SKM-1 treated with dmso at 0.1 percent for 144 hours (cell line): Measurements from ENCODE around the gene SWI5.

Source experiments
- DNase-seq: peaks from one replicate; lab custom pipeline; 2025; ENCODE audit not compliant: unreplicated experiment; lab: John Stamatoyannopoulos, UW

Gene SWI5

DNA sequence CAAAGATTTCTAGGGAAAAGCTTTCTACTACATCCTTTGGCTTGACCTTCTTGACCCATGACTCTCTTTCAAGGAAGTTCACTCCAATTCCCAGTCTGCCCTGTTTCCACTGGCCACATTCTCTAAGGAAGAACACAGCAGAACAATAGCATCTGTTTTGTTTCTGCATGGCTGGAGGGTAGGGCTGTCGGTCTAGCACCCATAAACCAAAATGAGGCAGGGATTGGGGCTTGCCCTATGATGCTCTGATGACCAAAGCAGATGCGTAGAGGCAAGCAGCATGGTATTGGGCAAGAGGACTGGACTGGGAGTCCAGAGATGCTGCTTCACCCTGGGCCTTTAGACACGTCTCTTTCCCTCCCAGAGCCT, 24.4 kb upstream of the SWI5 start:
- no peak for DNase-seq

DNA sequence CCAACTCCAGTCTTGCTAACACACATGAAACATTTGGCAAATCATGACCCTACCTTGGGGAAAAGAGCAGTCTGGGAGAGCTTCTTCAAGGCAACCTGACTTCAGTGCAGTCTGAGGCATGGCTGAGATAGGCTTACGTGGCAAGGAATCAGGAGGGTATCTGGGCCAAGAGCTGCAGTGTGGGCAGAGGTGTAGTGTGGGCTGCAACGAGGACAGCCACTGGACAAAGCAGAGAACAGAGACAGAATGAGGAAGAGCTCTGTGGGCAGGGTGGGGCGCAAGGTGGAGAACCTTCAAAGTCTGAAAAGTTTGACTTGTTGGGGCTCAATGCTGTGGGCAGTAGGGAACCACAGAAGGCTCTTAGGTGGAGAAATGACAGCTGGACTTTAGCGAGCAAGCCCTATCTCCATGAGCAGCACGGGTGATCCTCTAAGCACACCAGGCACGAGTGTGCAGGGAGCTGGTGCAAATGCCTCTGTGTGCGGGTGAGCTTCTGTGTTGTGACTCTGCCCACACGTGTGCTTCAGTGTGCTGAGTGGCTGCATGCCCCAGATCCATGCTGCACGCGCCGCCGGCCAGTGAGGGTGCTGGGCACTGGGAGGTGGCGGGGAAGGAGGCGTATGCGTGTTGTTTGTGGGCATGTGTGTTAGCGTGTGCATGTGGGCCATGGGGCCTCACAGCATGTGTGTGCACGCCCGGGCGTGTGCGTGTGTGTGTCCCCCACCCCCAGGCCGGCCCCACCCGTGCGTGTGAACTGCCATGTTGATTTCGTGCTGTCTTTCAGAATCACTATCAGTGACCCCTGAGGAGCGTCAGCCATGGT, 23.5 kb upstream of the SWI5 start:
- DNase-seq, result no peak

DNA sequence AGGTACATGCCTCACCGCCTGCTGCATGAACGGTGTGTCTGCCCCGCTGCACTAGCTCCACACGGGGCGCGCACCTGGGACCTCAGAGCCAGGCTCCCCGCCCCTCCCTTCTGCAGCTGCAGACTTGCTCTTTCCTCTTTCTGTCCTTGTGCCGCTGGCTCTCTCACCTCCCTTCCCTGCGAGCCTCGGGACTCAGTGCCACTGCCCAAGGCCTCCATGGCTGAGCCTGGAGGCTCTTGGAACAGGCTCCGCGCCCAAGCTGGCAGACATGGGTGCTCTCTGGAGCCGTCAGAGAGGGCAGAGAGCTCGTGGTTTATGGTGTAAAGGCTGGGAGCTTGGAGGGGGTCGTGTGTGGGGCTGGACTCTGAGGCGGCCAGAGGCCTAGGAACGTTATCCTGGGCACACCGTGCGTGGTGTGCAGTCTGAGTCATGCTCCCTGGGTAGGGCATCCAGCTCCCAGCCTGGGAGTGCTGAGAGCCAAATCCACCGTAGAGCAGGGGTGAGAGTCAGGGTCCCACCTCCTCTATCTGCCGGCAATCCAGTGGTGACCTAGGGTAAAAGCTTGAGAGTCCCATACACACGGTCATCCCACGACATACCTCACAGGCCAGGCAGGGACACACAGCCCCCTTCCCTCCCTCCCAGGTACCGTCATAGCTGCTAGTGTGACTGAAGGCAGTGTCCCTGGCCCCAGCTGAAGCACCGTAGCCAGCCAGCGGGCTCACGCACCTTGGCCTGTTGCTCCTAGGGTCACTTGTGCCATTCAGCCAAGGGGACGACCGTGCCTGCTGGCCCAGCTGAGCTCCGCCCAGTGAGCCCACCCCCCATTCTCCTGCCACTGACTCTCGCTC, 22.7 kb upstream of the SWI5 start:
- DNase-seq, result no peak

DNA sequence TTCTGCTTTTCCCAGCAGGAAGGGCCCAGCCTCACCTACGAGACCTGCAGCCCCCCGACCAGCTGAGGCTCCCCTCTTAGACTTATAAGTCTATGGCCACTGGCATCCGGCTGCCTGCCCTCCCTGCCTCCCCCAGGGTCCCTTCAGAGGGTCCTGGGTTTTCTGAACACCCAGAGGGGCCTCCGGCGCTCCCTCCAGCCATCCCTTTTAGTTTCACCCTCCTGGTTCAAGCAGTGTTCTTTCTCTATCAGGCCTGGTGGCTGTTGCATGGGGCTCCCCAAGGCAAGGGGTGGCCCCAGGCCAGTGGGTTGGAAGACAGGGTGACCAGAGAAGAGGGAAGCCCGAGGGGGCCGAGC, 22.1 kb upstream of the SWI5 start:
- DNase-seq, result no peak

DNA sequence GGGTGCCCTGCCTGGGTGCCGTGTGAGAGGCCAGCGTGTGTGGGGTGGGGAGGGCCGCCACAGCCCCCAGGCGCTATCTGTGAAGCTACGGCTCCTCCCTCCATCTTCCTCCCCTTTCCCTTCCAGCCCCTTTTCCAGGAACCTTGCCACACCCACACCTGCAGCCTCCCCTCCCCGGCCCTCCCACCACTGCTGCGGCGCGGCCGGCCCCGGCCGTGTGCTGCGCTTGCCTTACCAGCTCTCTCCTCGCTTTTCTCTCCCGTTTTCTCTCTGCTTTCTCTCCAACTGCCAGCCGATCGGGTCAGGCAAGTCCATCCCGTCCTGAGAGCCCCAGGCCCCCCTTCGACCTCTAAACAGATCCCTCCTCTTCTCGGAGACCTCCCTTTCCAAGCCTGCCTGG, 21.7 kb upstream of the SWI5 start:
- no peak for DNase-seq

DNA sequence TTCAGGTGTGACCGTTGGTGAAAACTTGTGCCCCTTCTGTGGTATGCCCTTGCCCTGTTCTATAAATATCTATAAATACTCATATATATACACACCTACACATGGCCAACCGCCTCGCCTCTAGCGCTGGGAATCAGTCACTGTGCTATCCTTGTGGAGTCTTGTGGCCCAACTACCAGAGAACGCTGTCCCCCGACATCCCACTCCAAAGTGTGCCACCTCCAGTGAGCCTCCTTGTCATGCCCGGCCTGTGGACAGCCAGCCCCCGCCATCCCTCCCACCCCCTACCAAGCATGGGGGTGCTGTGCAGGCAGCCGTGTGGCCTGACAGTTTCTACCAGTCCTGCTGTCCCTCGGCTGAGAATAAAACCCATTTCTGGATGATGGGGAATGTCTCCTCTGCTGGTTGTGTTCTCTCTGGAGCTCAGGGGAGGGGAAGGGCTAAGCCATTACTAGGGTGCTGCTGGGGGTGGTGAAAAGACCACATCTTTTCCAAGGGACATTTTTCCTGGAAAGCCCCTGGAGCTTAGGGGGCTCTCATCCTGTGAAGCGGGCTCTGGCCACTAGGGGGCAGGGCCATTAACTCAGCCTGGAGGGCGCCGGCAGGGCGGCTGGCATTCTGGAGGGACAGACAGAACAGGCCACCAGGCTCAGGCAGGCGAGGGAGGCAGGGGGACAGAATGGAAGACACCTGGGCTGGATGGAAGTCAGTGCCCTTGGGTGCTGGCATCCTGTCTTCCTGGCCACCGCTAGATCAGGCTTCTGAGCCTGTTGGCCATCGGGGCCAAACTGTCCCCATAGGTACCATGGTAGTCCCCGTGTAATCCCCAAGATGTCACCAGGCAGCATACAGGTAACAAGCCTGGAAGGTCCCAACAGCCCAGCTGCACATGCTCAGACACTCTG, 21.0 kb upstream of the SWI5 start:
- no peak for DNase-seq

DNA sequence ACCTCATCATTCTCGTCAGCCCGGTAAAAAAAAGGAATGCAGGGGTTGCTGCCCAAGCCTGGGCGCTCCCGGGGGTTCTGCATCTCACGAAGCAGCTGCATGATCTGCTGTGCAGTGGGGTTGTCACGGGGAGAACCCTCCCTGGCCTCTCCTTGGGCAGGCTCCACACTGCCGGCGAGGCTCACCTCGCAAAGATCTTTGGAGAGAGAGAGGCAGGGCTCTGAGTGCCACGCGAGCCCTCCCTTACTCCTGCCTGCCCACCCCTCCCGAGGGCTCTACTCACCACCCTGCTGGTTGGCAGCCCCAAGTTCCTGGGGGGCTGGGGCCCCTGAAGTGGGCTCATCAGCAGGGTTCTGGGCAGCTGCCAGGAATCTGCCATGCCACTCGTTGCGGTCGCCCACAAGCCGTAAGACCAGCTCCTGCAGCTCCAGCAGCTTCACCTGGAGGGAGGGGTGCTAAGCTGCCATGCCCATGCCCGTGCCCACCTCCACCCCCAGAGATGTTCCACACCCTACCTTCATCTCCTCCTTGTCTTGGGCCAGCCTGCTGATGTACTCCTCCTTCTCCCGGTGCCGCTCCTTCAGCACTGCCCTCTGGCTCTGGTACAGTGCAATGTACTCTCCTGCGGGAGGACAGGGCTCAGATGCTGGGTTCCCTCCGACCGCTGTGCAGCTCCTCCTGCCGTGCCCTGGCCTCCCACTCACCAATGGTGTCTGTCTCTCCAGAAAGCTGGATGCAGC, 18.8 kb upstream of the SWI5 start:
- DNase-seq, result no peak

DNA sequence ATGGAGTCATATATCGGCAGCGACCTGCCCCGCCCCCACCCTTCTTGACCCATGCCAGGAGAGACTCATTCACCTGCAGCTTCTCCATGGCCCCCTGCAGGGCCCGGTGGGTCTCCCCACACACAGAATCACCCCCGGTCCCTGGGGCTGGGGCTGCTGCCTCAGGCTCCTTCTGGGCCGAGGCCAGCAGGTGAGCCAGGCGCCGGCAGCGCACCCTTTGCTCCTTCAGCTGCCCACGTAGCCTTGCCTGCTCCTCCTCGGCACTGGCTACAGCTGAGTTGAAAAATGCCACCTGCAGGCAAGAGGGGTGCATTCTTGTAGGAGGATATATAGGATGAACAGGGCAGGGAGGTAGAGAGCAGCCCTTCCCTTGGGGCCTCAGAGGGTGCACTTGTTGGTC, 18.2 kb upstream of the SWI5 start:
- DNase-seq, result no peak

DNA sequence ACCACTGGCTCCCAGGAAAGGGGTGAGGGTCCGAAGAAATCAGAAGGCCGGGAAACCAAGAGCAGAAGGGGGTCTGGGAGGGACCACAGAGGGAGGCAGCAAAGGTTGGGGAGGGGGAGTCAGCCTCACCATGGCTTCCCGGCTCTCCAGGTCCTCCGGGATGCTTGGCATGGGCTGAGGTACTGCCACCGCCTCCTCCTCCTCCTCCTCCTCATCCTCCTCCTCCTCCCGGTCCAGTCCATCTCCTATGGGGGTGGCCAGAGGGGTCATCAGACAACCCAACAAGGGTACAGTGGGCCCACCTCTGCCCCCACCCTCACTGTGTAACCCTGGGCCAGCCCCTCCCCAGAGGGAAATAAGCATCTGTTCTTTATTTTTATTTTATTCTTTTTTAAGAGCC, 17.8 kb upstream of the SWI5 start:
- no peak for DNase-seq

DNA sequence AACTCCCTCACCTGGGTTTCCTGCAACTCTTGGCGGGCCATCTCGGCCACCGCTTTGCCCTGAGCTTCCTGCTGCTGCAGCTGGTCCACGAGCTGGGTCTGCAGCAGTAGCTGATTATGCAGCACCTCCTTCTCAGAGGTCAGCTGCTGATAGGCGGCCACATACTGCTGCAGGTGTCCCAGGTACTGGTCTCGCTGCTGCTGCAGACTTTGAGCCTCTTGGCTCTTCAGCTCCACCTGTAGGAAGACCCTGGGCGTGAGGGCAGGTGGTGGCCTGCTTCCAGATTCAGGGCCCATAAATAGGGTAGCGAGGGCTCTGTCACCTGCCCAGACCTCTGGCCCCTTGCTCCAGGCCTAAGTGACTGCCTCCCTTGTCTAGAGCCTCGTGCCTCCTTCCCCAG, 16.9 kb upstream of the SWI5 start:
- no peak for DNase-seq

DNA sequence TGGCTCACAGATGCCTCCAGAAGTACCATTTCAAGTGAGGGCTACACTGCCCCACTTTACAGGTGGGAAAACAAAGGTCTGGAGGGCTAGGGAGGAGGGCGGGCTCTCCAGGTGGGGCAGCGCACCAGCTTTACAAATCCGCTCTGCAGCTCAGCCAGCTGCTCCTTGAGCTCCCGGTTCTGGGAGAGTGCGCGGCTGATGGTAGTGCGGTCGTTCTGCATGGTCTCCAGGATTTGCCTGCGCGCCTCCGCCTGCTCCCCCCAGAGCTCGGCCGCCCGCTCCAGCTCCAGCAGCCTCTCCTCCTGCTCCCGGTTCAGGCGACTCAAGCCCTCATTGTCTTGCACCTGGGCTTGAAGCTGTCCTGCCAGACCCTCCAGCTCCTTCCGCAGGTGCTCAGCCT, 15.7 kb upstream of the SWI5 start:
- no peak for DNase-seq

DNA sequence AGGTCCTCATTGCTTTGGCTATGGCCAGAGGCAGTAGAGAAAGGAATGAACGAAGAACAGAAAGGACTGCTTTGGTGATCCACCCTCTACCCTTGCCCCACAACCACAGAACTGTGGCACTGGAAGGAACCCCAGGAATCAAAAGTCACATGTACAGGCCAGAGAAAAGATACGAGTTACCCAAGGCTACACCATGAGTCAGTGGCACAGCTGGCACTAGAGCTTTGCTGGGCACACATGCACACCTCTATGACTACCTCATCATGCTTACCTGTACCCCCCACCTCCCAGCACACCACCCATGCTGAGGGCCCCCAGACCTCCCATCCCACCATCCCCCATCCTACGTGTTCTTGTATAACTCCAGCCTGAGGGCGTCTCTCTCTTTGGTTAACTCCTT, 13.4 kb upstream of the SWI5 start:
- no peak for DNase-seq

DNA sequence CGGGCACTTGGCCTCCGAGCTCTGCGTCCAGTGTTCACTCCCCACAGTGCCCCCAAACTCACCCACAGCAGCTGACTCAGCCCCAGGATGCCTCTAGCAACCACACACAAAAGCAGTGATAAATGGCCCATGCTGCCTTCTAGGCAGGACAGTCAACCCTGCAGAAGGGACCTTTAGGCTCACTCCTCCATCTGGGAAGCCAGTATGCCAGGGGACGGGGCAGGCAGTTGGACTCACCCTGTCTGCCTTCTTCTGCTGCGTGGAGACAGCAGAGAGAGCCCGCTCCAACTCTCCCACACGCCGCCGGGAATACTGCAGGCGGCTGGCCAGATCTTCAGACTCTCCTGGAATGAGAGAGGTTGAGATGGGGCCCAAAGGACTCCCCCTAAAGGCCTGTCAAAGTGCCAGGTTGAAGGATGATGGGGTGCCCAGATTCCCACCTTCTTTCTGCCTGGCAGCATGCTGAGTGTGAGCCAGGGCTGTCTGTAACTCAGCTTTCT, 10.7 kb upstream of the SWI5 start:
- DNase-seq, result no peak

DNA sequence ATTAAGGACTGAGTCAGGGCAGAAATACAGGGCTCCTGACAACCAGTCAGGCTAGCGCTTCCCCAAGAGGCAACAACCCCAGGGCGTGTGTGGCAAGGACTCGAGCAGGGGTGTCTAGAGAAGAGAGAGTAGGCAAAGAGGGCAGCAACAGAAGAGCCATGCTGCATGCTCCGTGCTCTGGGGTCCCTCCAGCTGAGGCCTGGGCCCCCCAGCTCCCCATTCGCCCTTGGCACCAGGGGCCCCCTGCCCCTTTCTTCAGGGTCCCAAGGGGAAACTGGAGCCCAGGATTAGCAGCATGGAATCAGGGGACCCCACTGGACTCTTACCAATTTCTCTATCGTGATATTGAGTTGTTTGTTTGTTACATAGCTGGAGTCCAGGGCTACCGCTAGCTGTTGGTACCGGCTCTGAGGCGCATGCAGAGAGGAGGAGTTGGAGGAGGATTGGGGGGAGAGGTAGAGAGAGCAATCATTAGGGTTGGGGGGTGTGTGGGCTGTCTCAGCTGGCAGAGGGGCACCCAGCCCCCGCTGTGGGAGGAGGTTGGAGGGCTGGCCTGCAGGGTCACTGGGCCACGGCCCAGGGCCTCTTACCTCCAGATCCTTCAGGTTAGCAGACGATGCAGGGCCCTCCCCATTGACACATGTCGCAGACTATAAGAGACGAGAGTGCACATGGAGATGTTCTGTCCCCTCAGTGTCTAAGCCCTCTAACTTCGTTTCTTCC, 9.0 kb upstream of the SWI5 start:
- DNase-seq, result no peak

DNA sequence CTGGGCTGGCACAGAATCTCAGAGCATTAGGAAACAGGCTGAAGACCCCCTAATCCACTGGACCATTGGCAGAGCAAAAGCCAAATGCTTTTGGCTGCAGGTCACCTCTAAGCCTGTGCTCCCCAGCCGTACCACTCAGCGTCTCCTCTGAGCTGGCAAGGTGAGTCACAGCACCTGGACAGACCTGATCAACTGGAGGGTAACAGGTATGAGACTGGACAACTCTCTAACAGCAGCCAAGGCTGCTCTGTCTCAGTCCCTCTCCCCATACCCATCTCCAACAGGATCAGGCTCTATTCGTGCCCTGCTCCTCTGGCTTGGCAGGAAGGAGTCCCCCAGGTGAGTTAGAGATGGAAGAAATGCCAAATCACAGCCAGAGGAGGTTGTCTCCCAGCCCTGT, 5.0 kb upstream of the SWI5 start:
- no peak for DNase-seq

DNA sequence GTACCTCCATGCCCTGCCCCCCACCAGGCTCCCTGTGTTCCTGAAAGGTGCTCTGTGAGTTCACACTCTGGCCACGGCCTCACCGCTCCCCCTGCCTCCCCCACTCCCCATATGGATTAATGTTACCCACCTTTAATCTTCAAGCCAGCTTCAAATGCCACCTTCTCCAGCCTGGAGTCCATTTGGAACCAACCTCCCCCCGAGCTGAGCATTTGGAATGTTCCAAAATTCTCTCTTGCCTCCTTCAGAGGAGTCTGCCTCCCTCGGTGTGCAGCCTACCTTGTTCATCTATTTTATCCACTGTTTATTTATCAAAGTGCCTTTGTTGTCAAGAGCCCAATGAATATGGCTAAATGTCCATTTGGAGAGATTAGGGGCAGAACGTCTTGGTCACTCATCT, 4.6 kb upstream of the SWI5 start:
- DNase-seq, result no peak

DNA sequence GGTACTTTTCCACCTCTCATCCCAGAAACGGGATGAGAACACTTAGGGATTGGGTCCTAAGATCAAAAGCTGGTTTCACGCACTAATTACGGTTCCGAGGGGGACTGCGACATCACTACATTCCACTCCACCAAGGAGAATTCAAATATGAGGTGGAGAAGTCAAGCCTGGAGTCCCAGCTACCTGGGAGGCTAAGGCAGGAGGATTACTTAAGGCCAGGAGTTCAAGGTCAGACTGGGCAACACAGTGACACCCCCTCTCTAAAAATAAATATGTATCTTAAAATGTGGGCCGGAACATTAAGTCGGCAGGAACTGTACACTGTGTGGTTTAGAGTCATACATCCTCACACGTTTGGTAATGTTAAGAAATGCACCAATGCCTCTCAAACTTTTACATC, 1.8 kb upstream of the SWI5 start:
- DNase-seq, result no peak

DNA sequence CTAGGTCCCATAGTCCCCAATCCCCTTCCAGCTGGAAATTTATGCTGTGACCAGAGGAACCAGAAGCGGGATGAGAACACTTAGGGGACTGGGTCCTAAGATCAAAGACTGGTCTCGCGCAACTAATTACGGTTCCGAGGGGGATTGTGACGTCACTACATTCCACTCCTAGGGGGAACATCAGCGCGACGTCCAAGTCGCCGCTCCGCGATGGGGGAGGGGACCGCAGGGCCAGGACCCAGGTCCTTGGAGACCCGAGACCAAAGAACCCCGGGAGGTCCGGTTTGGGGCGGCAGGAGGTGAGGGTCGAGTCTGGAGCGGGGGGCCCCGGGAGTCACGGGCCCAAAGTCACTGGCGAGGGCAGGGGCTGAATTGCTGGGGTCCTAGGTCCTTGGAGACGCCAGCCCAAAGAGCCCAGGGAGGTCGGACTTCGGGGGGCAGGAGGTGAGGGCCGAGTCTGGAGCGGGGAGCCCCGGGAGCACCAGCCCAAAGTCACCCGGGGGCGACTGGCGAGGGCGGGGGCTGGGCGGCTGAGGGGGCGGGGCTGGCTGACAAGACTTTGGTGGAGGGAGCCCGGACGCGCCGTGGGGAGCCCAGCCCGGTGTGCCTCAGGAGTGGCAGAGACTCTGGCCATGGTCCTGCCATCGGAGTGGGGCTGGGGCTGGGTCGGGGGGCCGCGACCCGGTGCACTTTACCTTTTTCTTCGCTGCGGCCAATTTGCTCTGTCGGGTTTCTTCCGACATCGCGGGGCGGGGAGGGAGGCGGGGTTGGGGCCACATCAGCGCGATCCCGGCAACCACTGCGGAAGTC, 673 bp upstream of the SWI5 start, which contains the start of gene GOLGA2:
Gene GOLGA2, minus strand, starts transcription at position 810 of the 810 bp plus-strand sequence. Its CDS starts 31 bp downstream, at position 779.
- DNase-seq, result no peak
